Karpas-422 (cell line): Measurements from ENCODE around the gene PSMD10. TPM values are rescaled to one million over a fixed set of nuclear protein-coding genes. Genes with fewer than 3 reads are reported as not detected.

Experiments
- DNase-seq: peaks from one replicate; pipeline ENCODE4 v3.0.0-alpha.2; 2015
- H2AFZ ChIP-seq: fragments of 200-600 bp; sonication (generic); 2 replicates; pipeline ENCODE4 v1.6.1; 2014; ENCODE audit warnings: antibody characterized with exemption, low read length, mixed read lengths
- H3K27ac ChIP-seq: fragments of 200-600 bp; sonication (generic); 2 replicates; pipeline ENCODE4 v1.5.1; 2014; ENCODE audit warnings: mild to moderate bottlenecking, low read length, moderate library complexity
- H3K27me3 ChIP-seq: fragments of 200-600 bp; sonication (generic); 2 replicates; pipeline ENCODE4 v1.6.1; 2014; ENCODE audit warnings: low read length, mixed read lengths
- H3K36me3 ChIP-seq: fragments of 200-600 bp; sonication (generic); 2 replicates; pipeline ENCODE4 v1.6.1; 2014; ENCODE audit warnings: low read length, mixed read lengths; ENCODE audit not compliant: insufficient read depth
- H3K4me1 ChIP-seq: fragments of 200-600 bp; sonication (generic); 2 replicates; pipeline ENCODE4 v1.6.1; 2014; ENCODE audit warnings: mild to moderate bottlenecking, low read length, mixed read lengths
- H3K4me2 ChIP-seq: fragments of 200-600 bp; sonication (generic); 2 replicates; pipeline ENCODE4 v1.6.1; 2014; ENCODE audit warnings: low read length, low read depth, mild to moderate bottlenecking; ENCODE audit not compliant: poor library complexity, severe bottlenecking
- H3K4me3 ChIP-seq: fragments of 200-600 bp; sonication (generic); 2 replicates; pipeline ENCODE4 v1.5.1; 2014; ENCODE audit warnings: mild to moderate bottlenecking, antibody characterized with exemption, low read length, mixed read lengths
- H3K79me2 ChIP-seq: fragments of 200-600 bp; sonication (generic); 2 replicates; pipeline ENCODE4 v1.6.1; 2014; ENCODE audit warnings: mild to moderate bottlenecking, low read length, mixed read lengths
- H3K9ac ChIP-seq: fragments of 200-600 bp; sonication (generic); 2 replicates; pipeline ENCODE4 v1.6.0; 2014; ENCODE audit warnings: low read length
- H3K9me2 ChIP-seq: fragments of 200-600 bp; sonication (generic), shearing (Covaris generic); replicated peaks from 2 replicates; pipeline ENCODE4 v1.6.0; 2014; ENCODE audit warnings: mild to moderate bottlenecking, low read length, moderate library complexity; ENCODE audit not compliant: insufficient read depth
- H3K9me3 ChIP-seq: fragments of 300-700, 200-600 bp; sonication (generic); 2 replicates; pipeline ENCODE4 v1.6.1; 2014; ENCODE audit warnings: low read length, mixed read lengths
- H4K20me1 ChIP-seq: fragments of 200-600 bp; sonication (generic); 2 replicates; pipeline ENCODE4 v1.6.1; 2014; ENCODE audit warnings: mild to moderate bottlenecking, antibody characterized with exemption, low read length, low read depth; ENCODE audit not compliant: insufficient read depth
- total RNA-seq: library from RNA; depleted of rRNA; stranded (reverse); fragments of >200 nt; shearing (Covaris generic); gene quantifications from 2 replicates; pipeline ENCODE4 v1.2.3, GENCODE V29; 2014; ENCODE audit warnings: low replicate concordance

The PSMD10 gene
- total RNA-seq, 1 experiment from 2014 or later: 60.8 TPM

- Histone ChIP-seq H3K4me3 (no peak overlapping the region), H2AFZ (no peak overlapping the region), H3K79me2 (no peaks in the 10 kb centered on the region), H3K9me3 (no peaks in the 10 kb centered on the region), H3K9ac (no peak overlapping the region), H3K9me2 (no peaks in the 10 kb centered on the region), H3K27ac (no peak overlapping the region), H3K4me1 (no peaks in the 10 kb centered on the region), H3K4me2 (no peak overlapping the region), H4K20me1 (no peaks in the 10 kb centered on the region), H3K36me3 (no peaks in the 10 kb centered on the region), H3K27me3 (no peaks in the 10 kb centered on the region)
- no peak for DNase-seq
These were observed 23.2 kb downstream of the PSMD10 start for GRCh38 chrX:108068121-108068520.

GRCh38 chrX:108064613-108065012 is 26.7 kb downstream of the PSMD10 start:
- Histone ChIP-seq H3K27me3 (no peaks in the 10 kb centered on the region), H3K4me1 (no peaks in the 10 kb centered on the region), H3K9me2 (no peaks in the 10 kb centered on the region), H4K20me1 (no peaks in the 10 kb centered on the region), H3K4me3 (no peak overlapping the region), H2AFZ (no peak overlapping the region), H3K79me2 (no peaks in the 10 kb centered on the region), H3K4me2 (no peak overlapping the region), H3K36me3 (no peaks in the 10 kb centered on the region), H3K9ac (no peak overlapping the region), H3K9me3 (no peaks in the 10 kb centered on the region), H3K27ac (no peak overlapping the region)
- DNase-seq: no peak

- H3K4me2 ChIP-seq: no peak overlapping the region
- H3K4me1 ChIP-seq: no peaks in the 10 kb centered on the region
- no peak overlapping the region for H3K9ac ChIP-seq
- H3K9me3 ChIP-seq: no peaks in the 10 kb centered on the region
- no peak overlapping the region for H3K27ac ChIP-seq
- H3K4me3 ChIP-seq: no peak overlapping the region
- no peaks in the 10 kb centered on the region for H3K9me2 ChIP-seq
- DNase-seq: no peak
- no peaks in the 10 kb centered on the region for H4K20me1 ChIP-seq
- H2AFZ ChIP-seq: no peak overlapping the region
- no peaks in the 10 kb centered on the region for H3K36me3 ChIP-seq
- no peaks in the 10 kb centered on the region for H3K27me3 ChIP-seq
- no peaks in the 10 kb centered on the region for H3K79me2 ChIP-seq
These were observed 27.3 kb downstream of the PSMD10 start for GRCh38 chrX:108064001-108064400.

- Histone ChIP-seq H3K79me2 (no peaks in the 10 kb centered on the region), H3K27me3 (no peaks in the 10 kb centered on the region), H3K4me1 (no peaks in the 10 kb centered on the region), H3K9ac (no peak overlapping the region), H3K4me2 (no peak overlapping the region), H2AFZ (no peak overlapping the region), H3K27ac (no peak overlapping the region), H3K36me3 (no peaks in the 10 kb centered on the region), H3K9me3 (no peaks in the 10 kb centered on the region), H4K20me1 (no peaks in the 10 kb centered on the region), H3K4me3 (no peak overlapping the region), H3K9me2 (no peaks in the 10 kb centered on the region)
- no peak for DNase-seq
These were observed 31.5 kb downstream of the PSMD10 start for GRCh38 chrX:108059801-108060200.

GRCh38 chrX:108055546-108055945 is 35.8 kb downstream of the PSMD10 start:
- H3K4me1 ChIP-seq: no peaks in the 10 kb centered on the region
- no peak overlapping the region for H3K27ac ChIP-seq
- no peaks in the 10 kb centered on the region for H4K20me1 ChIP-seq
- H3K9me3 ChIP-seq: no peaks in the 10 kb centered on the region
- no peak for DNase-seq
- no peaks in the 10 kb centered on the region for H3K27me3 ChIP-seq
- no peak overlapping the region for H2AFZ ChIP-seq
- no peaks in the 10 kb centered on the region for H3K9me2 ChIP-seq
- no peaks in the 10 kb centered on the region for H3K79me2 ChIP-seq
- H3K4me3 ChIP-seq: no peak overlapping the region
- no peaks in the 10 kb centered on the region for H3K36me3 ChIP-seq
- no peak overlapping the region for H3K4me2 ChIP-seq
- no peak overlapping the region for H3K9ac ChIP-seq

GRCh38 chrX:108053218-108053617 is 38.1 kb downstream of the PSMD10 start:
- Histone ChIP-seq H3K9me3 (no peaks in the 10 kb centered on the region), H4K20me1 (no peaks in the 10 kb centered on the region), H3K27me3 (no peaks in the 10 kb centered on the region), H3K27ac (no peak overlapping the region), H3K36me3 (no peaks in the 10 kb centered on the region), H2AFZ (no peak overlapping the region), H3K4me2 (no peak overlapping the region), H3K79me2 (no peaks in the 10 kb centered on the region), H3K4me3 (no peak overlapping the region), H3K4me1 (no peaks in the 10 kb centered on the region), H3K9ac (no peak overlapping the region), H3K9me2 (no peaks in the 10 kb centered on the region)
- DNase-seq: no peak

GRCh38 chrX:108049649-108050048 is 41.7 kb downstream of the PSMD10 start:
- Histone ChIP-seq H3K79me2 (no peaks in the 10 kb centered on the region), H3K4me1 (no peaks in the 10 kb centered on the region), H3K4me2 (no peak overlapping the region), H2AFZ (no peak overlapping the region), H3K27me3 (no peaks in the 10 kb centered on the region), H3K27ac (no peak overlapping the region), H4K20me1 (no peaks in the 10 kb centered on the region), H3K9me3 (no peaks in the 10 kb centered on the region), H3K9me2 (no peaks in the 10 kb centered on the region), H3K36me3 (no peaks in the 10 kb centered on the region), H3K9ac (no peak overlapping the region), H3K4me3 (no peak overlapping the region)
- no peak for DNase-seq

- H3K36me3 ChIP-seq: no peaks in the 10 kb centered on the region
- H2AFZ ChIP-seq: no peak within 1 kb of the TSS
- DNase-seq: no peak
- no peak within 1 kb of the TSS for H3K4me3 ChIP-seq
- no peaks in the 10 kb centered on the region for H3K27me3 ChIP-seq
- H3K27ac ChIP-seq: no peak within 1 kb of the TSS
- H3K9me3 ChIP-seq: no peaks in the 10 kb centered on the region
- no peaks in the 10 kb centered on the region for H3K9me2 ChIP-seq
- no peaks in the 10 kb centered on the region for H4K20me1 ChIP-seq
- H3K4me2 ChIP-seq: no peak within 1 kb of the TSS
- H3K79me2 ChIP-seq: no peaks in the 10 kb centered on the region
- H3K4me1 ChIP-seq: no peaks in the 10 kb centered on the region
- no peak within 1 kb of the TSS for H3K9ac ChIP-seq
These were observed 46.6 kb downstream of the PSMD10 start, which contains the start of gene VSIG1 for GRCh38 chrX:108044554-108045256. Gene VSIG1 (plus strand): TSS chrX:108045065. CDS start chrX:108045131, 66 bp downstream.
